ENCODE measurements around the gene USP30.

GRCh38 chr12:109120095-109120494, 67.7 kb downstream of the USP30 start:
- TF ChIP-seq POLR2A (IDR thresholded peaks at IDR 0.05): no peak
- TF ChIP-seq, protein P1, sequence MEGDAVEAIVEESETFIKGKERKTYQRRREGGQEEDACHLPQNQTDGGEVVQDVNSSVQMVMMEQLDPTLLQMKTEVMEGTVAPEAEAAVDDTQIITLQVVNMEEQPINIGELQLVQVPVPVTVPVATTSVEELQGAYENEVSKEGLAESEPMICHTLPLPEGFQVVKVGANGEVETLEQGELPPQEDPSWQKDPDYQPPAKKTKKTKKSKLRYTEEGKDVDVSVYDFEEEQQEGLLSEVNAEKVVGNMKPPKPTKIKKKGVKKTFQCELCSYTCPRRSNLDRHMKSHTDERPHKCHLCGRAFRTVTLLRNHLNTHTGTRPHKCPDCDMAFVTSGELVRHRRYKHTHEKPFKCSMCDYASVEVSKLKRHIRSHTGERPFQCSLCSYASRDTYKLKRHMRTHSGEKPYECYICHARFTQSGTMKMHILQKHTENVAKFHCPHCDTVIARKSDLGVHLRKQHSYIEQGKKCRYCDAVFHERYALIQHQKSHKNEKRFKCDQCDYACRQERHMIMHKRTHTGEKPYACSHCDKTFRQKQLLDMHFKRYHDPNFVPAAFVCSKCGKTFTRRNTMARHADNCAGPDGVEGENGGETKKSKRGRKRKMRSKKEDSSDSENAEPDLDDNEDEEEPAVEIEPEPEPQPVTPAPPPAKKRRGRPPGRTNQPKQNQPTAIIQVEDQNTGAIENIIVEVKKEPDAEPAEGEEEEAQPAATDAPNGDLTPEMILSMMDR (IDR thresholded peaks at IDR 0.05): no peak
